SK-N-SH treated with all-trans-retinoic acid at 6 μM for 48 hours (cell line): ENCODE measurements around the gene VAMP5.
"Not testable (repeated sequence)": the region's sequence is repeated elsewhere in the genome, so short reads cannot be mapped to it uniquely, and the experiment has no call there.

Experiments used
- ATAC-seq: fragments of 200-7000 bp; cut with Tn5 transposase; 3 replicates; pipeline ENCODE4 v1.9.1; 2020; ENCODE audit warnings: mild to moderate bottlenecking, moderate library complexity
- ARNTL ChIP-seq: fragments of 450-650 bp; formaldehyde crosslinking; IDR thresholded peaks from 2 replicates; pipeline ENCODE4 v1.5.0; 2020; ENCODE audit warnings: low read depth, mild to moderate bottlenecking, moderate library complexity, borderline replicate concordance
- BACH2 ChIP-seq: fragments of 250-450 bp; sonication (Bioruptor Pico); IDR thresholded peaks from 2 replicates; pipeline ENCODE4 v1.9.0; 2021; ENCODE audit warnings: mild to moderate bottlenecking, borderline replicate concordance
- CSDC2 ChIP-seq: fragments of 250-450 bp; sonication (Bioruptor Pico); IDR thresholded peaks from 2 replicates; pipeline ENCODE4 v1.5.0; 2020; ENCODE audit warnings: mild to moderate bottlenecking, moderate library complexity
- CSRNP3 ChIP-seq: fragments of 250-450 bp; sonication (Bioruptor Pico); IDR thresholded peaks from 2 replicates; pipeline ENCODE4 v1.5.1; 2021; ENCODE audit warnings: mild to moderate bottlenecking, moderate library complexity
- ESRRG ChIP-seq: fragments of 250-450 bp; sonication (Bioruptor Pico); IDR thresholded peaks from 2 replicates; pipeline ENCODE4 v1.6.1; 2021; ENCODE audit warnings: mild to moderate bottlenecking
- GLIS3 ChIP-seq: fragments of 250-450 bp; sonication (Bioruptor Pico); IDR thresholded peaks from 2 replicates; pipeline ENCODE4 v1.5.0; 2020; ENCODE audit warnings: mild to moderate bottlenecking, moderate library complexity
- ISL1 ChIP-seq: fragments of 250-450 bp; sonication (Bioruptor Pico); IDR thresholded peaks from 2 replicates; pipeline ENCODE4 v2.1.2; 2022; ENCODE audit warnings: mild to moderate bottlenecking, moderate library complexity
- OSR1 ChIP-seq: fragments of 250-450 bp; sonication (Bioruptor Pico); IDR thresholded peaks from 2 replicates; pipeline ENCODE4 v1.8.0; 2022; ENCODE audit warnings: moderate library complexity, mild to moderate bottlenecking, inconsistent platforms
- PATZ1 ChIP-seq: fragments of 250-450 bp; sonication (Bioruptor Pico); IDR thresholded peaks from 2 replicates; pipeline ENCODE4 v1.8.0; 2020; ENCODE audit warnings: mild to moderate bottlenecking, moderate library complexity, borderline replicate concordance
- POU6F1 ChIP-seq: fragments of 250-450 bp; sonication (Bioruptor Pico); IDR thresholded peaks from 2 replicates; pipeline ENCODE4 v1.8.0; 2021; ENCODE audit warnings: low read depth, mild to moderate bottlenecking, moderate library complexity, borderline replicate concordance
- PPARA ChIP-seq: fragments of 250-450 bp; sonication (Bioruptor Pico); IDR thresholded peaks from 2 replicates; pipeline ENCODE4 v1.5.0; 2020; ENCODE audit warnings: mild to moderate bottlenecking, borderline replicate concordance
- RARB ChIP-seq: fragments of 250-450 bp; sonication (Bioruptor Pico); IDR thresholded peaks from 2 replicates; pipeline ENCODE4 v1.8.0; 2021; ENCODE audit warnings: mild to moderate bottlenecking, moderate library complexity
- SNAI2 ChIP-seq: fragments of 250-450 bp; sonication (Bioruptor Pico); IDR thresholded peaks from 2 replicates; pipeline ENCODE4 v1.5.0; 2020; ENCODE audit warnings: mild to moderate bottlenecking, moderate library complexity
- ZFP3 ChIP-seq: fragments of 250-450 bp; sonication (Bioruptor Pico); IDR thresholded peaks from 2 replicates; pipeline ENCODE4 v1.5.0; 2020; ENCODE audit warnings: mild to moderate bottlenecking, moderate library complexity
- ZFP30 ChIP-seq: fragments of 450-650 bp; formaldehyde crosslinking; IDR thresholded peaks from 2 replicates; pipeline ENCODE4 v1.5.0; 2022; ENCODE audit warnings: mild to moderate bottlenecking, moderate library complexity
- ZNF565 ChIP-seq: fragments of 450-650 bp; formaldehyde crosslinking; conservative IDR thresholded peaks from 2 replicates; pipeline ENCODE4 v1.5.0; 2020; ENCODE audit warnings: low read depth, mild to moderate bottlenecking, moderate library complexity
- ZNF70 ChIP-seq: fragments of 450-650 bp; formaldehyde crosslinking; IDR thresholded peaks from 2 replicates; pipeline ENCODE4 v1.5.0; 2020; ENCODE audit warnings: mild to moderate bottlenecking, moderate library complexity
- ZNF8 ChIP-seq: fragments of 450-650 bp; formaldehyde crosslinking; IDR thresholded peaks from 2 replicates; pipeline ENCODE4 v1.5.0; 2020; ENCODE audit warnings: mild to moderate bottlenecking, moderate library complexity

Gene VAMP5

GRCh38 chr2:85601771-85602475, 17.7 kb downstream of the VAMP5 start:
- TF ChIP-seq CSDC2 (CRISPR knock-in tag) (no peak), ZNF8 (CRISPR knock-in tag) (no peak), CSRNP3 (CRISPR knock-in tag) (no peak), ISL1 (CRISPR knock-in tag) (no peak), PATZ1 (no peak), ARNTL (CRISPR knock-in tag) (no peak)
- peak; percentile 50 for ATAC-seq

- TF ChIP-seq ZFP3, result peak; percentile 51; the same call in 1 of the 2 replicates
- 0 out of 2 replicates have a peak, but pooled peaks have one; percentile 38 for TF ChIP-seq SNAI2 (CRISPR knock-in tag)
- TF ChIP-seq OSR1 (CRISPR knock-in tag), result no peak
- ATAC-seq, result peak; percentile 95
Observed at GRCh38 chr2:85602476-85603234, 18.4 kb downstream of the VAMP5 start, which contains the start of gene TMEM150A. Gene TMEM150A (minus strand): TSS chr2:85602698. CDS start chr2:85601948, 750 bp downstream.

GRCh38 chr2:85604133-85604444, 19.9 kb downstream of the VAMP5 start:
- ATAC-seq, result not testable (repeated sequence)

GRCh38 chr2:85604568-85605339, 20.5 kb downstream of the VAMP5 start:
- no peak for ATAC-seq
- TF ChIP-seq ZNF70 (no peak), ESRRG (CRISPR knock-in tag) (no peak), ZNF8 (CRISPR knock-in tag) (no peak), BACH2 (CRISPR knock-in tag) (no peak), GLIS3 (CRISPR knock-in tag) (no peak), POU6F1 (no peak), ZFP30 (no peak)

GRCh38 chr2:85605406-85606115, 21.3 kb downstream of the VAMP5 start:
- no peak; the same call in 2 of the 3 replicates for ATAC-seq
- TF ChIP-seq SNAI2 (CRISPR knock-in tag), result no peak
- no peak for TF ChIP-seq OSR1 (CRISPR knock-in tag)
- TF ChIP-seq RARB, result no peak
- TF ChIP-seq ESRRG (CRISPR knock-in tag), result no peak
- no peak for TF ChIP-seq ZFP30
- no peak for TF ChIP-seq POU6F1
- TF ChIP-seq GLIS3 (CRISPR knock-in tag), result no peak
- TF ChIP-seq PPARA (CRISPR knock-in tag), result no peak
- TF ChIP-seq ZNF565 (CRISPR knock-in tag), result no peak
- TF ChIP-seq ZNF70, result no peak
- TF ChIP-seq ZNF8 (CRISPR knock-in tag), result no peak
- no peak for TF ChIP-seq ARNTL (CRISPR knock-in tag)
